G401.6 (cell line): ENCODE data around the gene RAET1L.
"Not testable (repeated sequence)": the region's sequence is repeated elsewhere in the genome, so short reads cannot be mapped to it uniquely, and the experiment has no call there.

ENCODE experiments used
- FAIRE-seq: peaks from 2 replicates; lab custom pipeline; 2012; peaks lifted over from hg19 to GRCh38; lab: Jason Lieb, UNC

The RAET1L gene

GRCh38 chr6:150044621-150045145 is 19.4 kb upstream of the RAET1L start:
- FAIRE-seq, result no peak

- no peak for FAIRE-seq
These were observed 18.4 kb upstream of the RAET1L start for GRCh38 chr6:150043501-150044412.

- FAIRE-seq, result no peak
These were observed 17.8 kb upstream of the RAET1L start for GRCh38 chr6:150043096-150043495.

- FAIRE-seq, result no peak
These were observed 13.1 kb upstream of the RAET1L start for GRCh38 chr6:150038202-150039062.

- no peak for FAIRE-seq
These were observed 12.3 kb upstream of the RAET1L start for GRCh38 chr6:150037526-150038201.

- no peak for FAIRE-seq
These were observed 10.7 kb upstream of the RAET1L start for GRCh38 chr6:150036081-150036480.

- FAIRE-seq, result no peak
These were observed 8.0 kb upstream of the RAET1L start for GRCh38 chr6:150033207-150033771.

- FAIRE-seq, result no peak
These were observed 7.3 kb upstream of the RAET1L start for GRCh38 chr6:150032598-150032997.

GRCh38 chr6:150030611-150031010 is 5.3 kb upstream of the RAET1L start:
- no peak for FAIRE-seq

GRCh38 chr6:150029749-150030148 is 4.4 kb upstream of the RAET1L start:
- no peak for FAIRE-seq

GRCh38 chr6:150029276-150029675 is 3.9 kb upstream of the RAET1L start:
- no peak for FAIRE-seq

- FAIRE-seq, result no peak
These were observed 3.5 kb upstream of the RAET1L start for GRCh38 chr6:150028799-150029198.

GRCh38 chr6:150027806-150028565 is 2.7 kb upstream of the RAET1L start:
- FAIRE-seq, result no peak

- FAIRE-seq, result no peak
These were observed 1.9 kb upstream of the RAET1L start for GRCh38 chr6:150026976-150027805.

- FAIRE-seq, result no peak
These were observed 631 bp downstream of the RAET1L start for GRCh38 chr6:150024646-150025155.

GRCh38 chr6:150024021-150024420 is 1.3 kb downstream of the RAET1L start:
- FAIRE-seq, result not testable (repeated sequence)

- FAIRE-seq, result not testable (repeated sequence)
These were observed 3.5 kb downstream of the RAET1L start for GRCh38 chr6:150021870-150022269.

- no peak for FAIRE-seq
These were observed 6.3 kb downstream of the RAET1L start for GRCh38 chr6:150018846-150019580.

GRCh38 chr6:150017186-150017521 is 8.2 kb downstream of the RAET1L start:
- not testable (repeated sequence) for FAIRE-seq
